Left lung (tissue), 10 donors: ENCODE data around the gene GADL1. TPM values are rescaled to one million over a fixed set of nuclear protein-coding genes. Genes with fewer than 3 reads are reported as not detected.

ENCODE experiments used
- ATAC-seq: fragments of 200-7000 bp; cut with Tn5 transposase; one replicate; pipeline ENCODE4 v1.9.1; 2020; ENCODE audit warnings: moderate library complexity
- DNase-seq, 4 donors: peaks; one replicate each; pipeline ENCODE4 v3.0.0-alpha.2; 2013 to 2020
- H3K27ac ChIP-seq, 2 donors: fragments of 200-600 bp; sonication (generic) in 1 of 2; one replicate each; pipeline versions ENCODE4 v1.5.0 to v1.8.0; 2020 to 2021
- H3K27me3 ChIP-seq, 2 donors: fragments of 200-600 bp; sonication (generic) in 1 of 2; one replicate each; pipeline versions ENCODE4 v1.5.0 to v1.8.0; 2020 to 2021
- H3K36me3 ChIP-seq, 2 donors: fragments of 200-600 bp; sonication (generic) in 1 of 2; one replicate each; pipeline versions ENCODE4 v1.5.0 to v1.8.0; 2020 to 2021
- H3K4me1 ChIP-seq, 2 donors: fragments of 200-600 bp; one replicate each; pipeline ENCODE4 v1.8.0; 2021
- H3K4me3 ChIP-seq, 2 donors: fragments of 200-600 bp; sonication (generic) in 1 of 2; one replicate each; pipeline versions ENCODE4 v1.5.0 to v1.8.0; 2020 to 2021; ENCODE audit warnings: mild to moderate bottlenecking in 1 of 2
- H3K9me3 ChIP-seq, 2 donors: fragments of 200-600 bp; sonication (generic) in 1 of 2; one replicate each; pipeline versions ENCODE4 v1.5.0 to v1.8.0; 2020 to 2021
- CTCF ChIP-seq, 2 donors: fragments of 200-600 bp; sonication (generic) in 1 of 2; IDR thresholded peaks; one replicate each; pipeline versions ENCODE4 v1.5.0 to v1.8.0; 2021; ENCODE audit warnings: antibody characterized with exemption in 2 of 2
- intact Hi-C, 2 donors: fragments of 100-400 bp; cut with DNase I; formaldehyde crosslinking; loops; one replicate each; pipeline versions ENCODE4 v1.11.2 to v1.14.2; 2022
- polyA plus RNA-seq, 6 donors: library from polyadenylated mRNA; unstranded; fragments of 120-200 nt; gene quantifications; one replicate each; pipeline ENCODE4 v1.2.1, GENCODE V29; 2013; ENCODE audit not compliant: insufficient read length in 6 of 6
- total RNA-seq, 2 donors: library from RNA; stranded (reverse); fragmentation: NEBNext Ultra II Directional; extraction: Animal tissue kit (Norgen Biotek cat#: 25700); gene quantifications; one replicate each; pipeline ENCODE4 v1.2.1, GENCODE V29; 2021
- donor health status: DM: no; HTN: yes; CAD: no.
- donor health status: DM: no; HTN: no; CAD: no.

Gene GADL1
- total and polyA plus RNA-seq, 8 donors: 0.10 to 2.5 (median 0.79) TPM; not detected in 1

- ATAC-seq (no peak), DNase-seq (no peak)
- Histone ChIP-seq H3K36me3 (no peaks in the 10 kb centered on the region), H3K9me3 (no peaks in the 10 kb centered on the region), H3K27me3 (no peaks in the 10 kb centered on the region), H3K27ac (no peak overlapping the region), H3K4me1 (no peaks in the 10 kb centered on the region), H3K4me3 (no peak overlapping the region)
- intact Hi-C loops: no loop called here
- no peak for TF ChIP-seq CTCF (IDR thresholded peaks at IDR 0.05)
Observed at GRCh38 chr3:30729512-30729911, 164.9 kb downstream of the GADL1 start.

GRCh38 chr3:30728143-30728542 lies 166.3 kb downstream of the GADL1 start:
- intact Hi-C loops: no loop called here
- TF ChIP-seq CTCF (IDR thresholded peaks at IDR 0.05): no peak
- no peak for ATAC-seq
- H3K27me3 ChIP-seq: no peaks in the 10 kb centered on the region
- H3K4me3 ChIP-seq: no peak overlapping the region
- no peaks in the 10 kb centered on the region for H3K36me3 ChIP-seq
- no peaks in the 10 kb centered on the region for H3K9me3 ChIP-seq
- no peaks in the 10 kb centered on the region for H3K4me1 ChIP-seq
- no peak overlapping the region for H3K27ac ChIP-seq
- no peak for DNase-seq

GRCh38 chr3:30724863-30725262 lies 169.6 kb downstream of the GADL1 start:
- DNase-seq (no peak), ATAC-seq (no peak)
- TF ChIP-seq CTCF (IDR thresholded peaks at IDR 0.05): no peak
- no peaks in the 10 kb centered on the region for H3K4me1 ChIP-seq
- H3K9me3 ChIP-seq: no peaks in the 10 kb centered on the region
- no peak overlapping the region for H3K27ac ChIP-seq
- H3K36me3 ChIP-seq: no peaks in the 10 kb centered on the region
- intact Hi-C loops: no loop called here
- H3K27me3 ChIP-seq: no peaks in the 10 kb centered on the region
- H3K4me3 ChIP-seq: no peak overlapping the region

- no peak overlapping the region for H3K4me3 ChIP-seq
- H3K4me1 ChIP-seq: no peaks in the 10 kb centered on the region
- TF ChIP-seq CTCF (IDR thresholded peaks at IDR 0.05): no peak
- no peaks in the 10 kb centered on the region for H3K36me3 ChIP-seq
- DNase-seq: no peak
- intact Hi-C loops: no loop called here
- no peaks in the 10 kb centered on the region for H3K27me3 ChIP-seq
- H3K27ac ChIP-seq: no peak overlapping the region
- no peaks in the 10 kb centered on the region for H3K9me3 ChIP-seq
- no peak for ATAC-seq
Observed at GRCh38 chr3:30723211-30723610, 171.2 kb downstream of the GADL1 start.

- H3K27me3 ChIP-seq: no peaks in the 10 kb centered on the region
- DNase-seq (no peak), ATAC-seq (no peak)
- H3K4me3 ChIP-seq: no peak overlapping the region
- TF ChIP-seq CTCF (IDR thresholded peaks at IDR 0.05): no peak
- H3K27ac ChIP-seq: no peak overlapping the region
- H3K4me1 ChIP-seq: no peaks in the 10 kb centered on the region
- H3K9me3 ChIP-seq: no peaks in the 10 kb centered on the region
- H3K36me3 ChIP-seq: no peaks in the 10 kb centered on the region
- intact Hi-C loops: no loop called here
Observed at GRCh38 chr3:30721314-30721634, 173.2 kb downstream of the GADL1 start.
